Measurements from ENCODE around the gene JAK1. TPM values are rescaled to one million over a fixed set of nuclear protein-coding genes. Genes with fewer than 3 reads are reported as not detected.
A peak's percentile ranks its signal among the peaks of the same experiment; 100 is the strongest.

Gene JAK1
- total and polyA plus RNA-seq, 2 experiments from 2014 or later, result 24.9 to 41.3 TPM

DNA sequence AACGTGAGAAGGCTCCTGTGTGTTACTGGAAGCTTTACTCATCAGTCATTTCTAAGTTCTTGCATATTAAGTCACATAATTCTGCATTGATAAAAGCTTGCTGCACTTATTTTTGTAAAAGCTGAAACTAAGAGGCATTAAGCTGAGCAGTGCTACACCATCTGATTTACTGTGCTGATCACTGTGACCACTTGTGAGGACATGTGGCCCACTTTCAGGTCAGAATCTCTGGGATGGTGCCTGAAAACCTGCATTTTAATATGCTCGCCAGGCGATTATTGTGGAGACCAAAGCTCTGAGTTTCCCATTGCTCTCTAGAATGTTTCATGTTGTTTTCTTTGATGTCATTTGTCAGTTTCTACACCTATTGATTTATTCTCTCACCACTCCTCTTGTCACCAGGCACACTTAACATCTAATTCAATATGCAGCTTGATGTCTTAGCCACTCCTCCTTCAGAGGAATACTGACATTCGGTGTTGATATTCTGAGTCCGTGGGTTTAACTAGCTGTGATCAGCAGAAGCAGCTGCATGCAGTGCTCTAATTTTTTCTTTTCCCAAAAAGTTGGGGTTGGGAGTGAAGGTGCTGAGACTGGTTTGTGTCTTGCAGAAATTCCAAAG, 136.2 kb downstream of the JAK1 start:
- Histone ChIP-seq H3K9me3 (ENCODE audit: low read depth) (no peaks in the 10 kb centered on the region), H3K27me3 (no peaks in the 10 kb centered on the region), H3K36me3 (peaks cover 6% of the 10 kb centered on the region), H3K4me1 (ENCODE audit: low read depth) (peaks cover 11% of the 10 kb centered on the region), H3K4me3 (no peak overlapping the region), H3K27ac (peak overlapping the region; percentile 37)
- DNase-seq (ENCODE audit: low read depth in 1 of 2, low spot score in 1 of 2), result no peak
- TF ChIP-seq, protein P1, sequence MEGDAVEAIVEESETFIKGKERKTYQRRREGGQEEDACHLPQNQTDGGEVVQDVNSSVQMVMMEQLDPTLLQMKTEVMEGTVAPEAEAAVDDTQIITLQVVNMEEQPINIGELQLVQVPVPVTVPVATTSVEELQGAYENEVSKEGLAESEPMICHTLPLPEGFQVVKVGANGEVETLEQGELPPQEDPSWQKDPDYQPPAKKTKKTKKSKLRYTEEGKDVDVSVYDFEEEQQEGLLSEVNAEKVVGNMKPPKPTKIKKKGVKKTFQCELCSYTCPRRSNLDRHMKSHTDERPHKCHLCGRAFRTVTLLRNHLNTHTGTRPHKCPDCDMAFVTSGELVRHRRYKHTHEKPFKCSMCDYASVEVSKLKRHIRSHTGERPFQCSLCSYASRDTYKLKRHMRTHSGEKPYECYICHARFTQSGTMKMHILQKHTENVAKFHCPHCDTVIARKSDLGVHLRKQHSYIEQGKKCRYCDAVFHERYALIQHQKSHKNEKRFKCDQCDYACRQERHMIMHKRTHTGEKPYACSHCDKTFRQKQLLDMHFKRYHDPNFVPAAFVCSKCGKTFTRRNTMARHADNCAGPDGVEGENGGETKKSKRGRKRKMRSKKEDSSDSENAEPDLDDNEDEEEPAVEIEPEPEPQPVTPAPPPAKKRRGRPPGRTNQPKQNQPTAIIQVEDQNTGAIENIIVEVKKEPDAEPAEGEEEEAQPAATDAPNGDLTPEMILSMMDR (IDR thresholded peaks at IDR 0.05; ENCODE audit: low read depth, low read length), result no peak

DNA sequence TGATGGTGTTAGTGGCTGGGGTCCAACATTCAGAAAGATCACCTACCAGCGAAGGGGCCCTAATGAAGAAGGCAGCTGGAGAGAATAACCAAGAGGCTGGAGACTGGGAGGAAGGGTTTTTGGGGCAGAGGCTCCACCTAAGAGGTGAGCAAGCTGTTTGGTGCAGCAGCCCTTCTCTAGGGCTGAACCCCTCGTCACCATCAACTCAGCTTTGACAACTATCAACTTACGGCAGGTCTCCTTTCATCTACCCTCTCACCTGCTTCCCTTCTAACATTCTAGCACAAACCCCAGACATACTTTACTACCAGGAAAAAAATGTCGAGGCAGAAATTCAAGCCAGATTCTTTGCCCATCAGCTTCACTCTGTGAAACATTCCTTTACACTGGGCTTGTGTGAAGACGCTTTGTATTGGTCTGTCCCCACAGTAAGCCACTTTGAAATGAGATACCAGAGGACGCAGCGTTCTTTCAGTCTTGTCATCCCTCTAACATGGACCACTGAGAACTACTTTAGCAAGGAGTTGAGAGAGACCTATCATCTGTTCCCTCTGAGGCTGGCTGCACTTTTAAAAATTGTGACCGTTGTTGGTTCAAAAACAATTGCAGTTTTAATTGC, 136.8 kb downstream of the JAK1 start:
- TF ChIP-seq, protein P1 (IDR thresholded peaks at IDR 0.05; ENCODE audit: low read depth, low read length), result no peak
- Histone ChIP-seq H3K27me3 (no peaks in the 10 kb centered on the region), H3K4me3 (no peak overlapping the region), H3K36me3 (peaks cover 6% of the 10 kb centered on the region), H3K4me1 (ENCODE audit: low read depth) (peaks cover 11% of the 10 kb centered on the region), H3K9me3 (ENCODE audit: low read depth) (no peaks in the 10 kb centered on the region), H3K27ac (peak overlapping the region; percentile 37)
- peak in 1 of 2 donors; percentile 80 for DNase-seq (ENCODE audit: low read depth in 1 of 2, low spot score in 1 of 2)

DNA sequence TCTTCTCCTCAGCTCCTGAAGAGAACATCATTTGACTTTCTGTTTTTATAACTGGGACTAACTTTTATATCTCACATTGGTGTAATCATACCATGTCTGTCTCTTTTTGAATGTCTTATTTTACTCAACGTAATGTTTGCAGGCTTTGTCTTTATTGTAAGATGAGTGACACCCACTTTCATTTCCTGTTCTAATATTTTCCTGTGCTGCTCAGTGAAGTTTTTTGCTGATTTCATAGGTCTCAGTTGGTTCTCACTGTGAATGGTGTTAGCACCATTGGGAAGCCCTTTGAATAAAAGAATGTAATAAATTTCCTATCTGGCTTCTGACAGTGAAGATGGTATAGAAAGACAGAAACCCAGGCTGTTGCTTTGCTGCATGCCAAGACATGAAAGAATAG, 137.5 kb downstream of the JAK1 start:
- H3K27ac ChIP-seq, result no peak overlapping the region
- H3K27me3 ChIP-seq, result no peaks in the 10 kb centered on the region
- no peak overlapping the region for H3K4me3 ChIP-seq
- peaks cover 11% of the 10 kb centered on the region for H3K4me1 ChIP-seq (ENCODE audit: low read depth)
- TF ChIP-seq, protein P1 (IDR thresholded peaks at IDR 0.05; ENCODE audit: low read depth, low read length), result no peak
- no peak for DNase-seq (ENCODE audit: low read depth in 1 of 2, low spot score in 1 of 2)
- no peaks in the 10 kb centered on the region for H3K9me3 ChIP-seq (ENCODE audit: low read depth)
- H3K36me3 ChIP-seq, result peaks cover 1% of the 10 kb centered on the region

DNA sequence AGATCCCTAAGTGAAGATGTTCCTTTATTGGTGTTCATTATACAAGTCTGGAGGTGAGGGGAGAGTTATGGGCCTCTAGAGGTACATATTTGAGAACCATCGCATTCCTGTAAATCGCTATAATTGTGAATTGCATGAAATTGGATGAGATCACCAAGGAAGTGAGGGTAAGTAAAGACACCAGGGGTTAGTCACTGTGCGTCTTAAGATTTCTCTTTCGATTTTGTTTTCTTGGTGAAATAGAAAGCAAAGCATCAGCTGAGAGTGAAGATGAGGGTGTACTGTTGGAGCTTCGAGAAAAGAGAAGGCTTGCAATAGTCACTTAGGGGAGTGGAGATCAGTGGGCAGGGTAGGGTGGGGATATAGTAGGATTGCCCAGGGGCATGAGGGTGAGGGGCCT, 139.4 kb downstream of the JAK1 start:
- no peaks in the 10 kb centered on the region for H3K36me3 ChIP-seq
- DNase-seq (ENCODE audit: low read depth in 1 of 2, low spot score in 1 of 2), result no peak
- H3K4me1 ChIP-seq (ENCODE audit: low read depth), result peaks cover 11% of the 10 kb centered on the region
- H3K27ac ChIP-seq, result no peak overlapping the region
- H3K4me3 ChIP-seq, result no peak overlapping the region
- H3K9me3 ChIP-seq (ENCODE audit: low read depth), result no peaks in the 10 kb centered on the region
- TF ChIP-seq, protein P1 (IDR thresholded peaks at IDR 0.05; ENCODE audit: low read depth, low read length), result no peak
- no peaks in the 10 kb centered on the region for H3K27me3 ChIP-seq

DNA sequence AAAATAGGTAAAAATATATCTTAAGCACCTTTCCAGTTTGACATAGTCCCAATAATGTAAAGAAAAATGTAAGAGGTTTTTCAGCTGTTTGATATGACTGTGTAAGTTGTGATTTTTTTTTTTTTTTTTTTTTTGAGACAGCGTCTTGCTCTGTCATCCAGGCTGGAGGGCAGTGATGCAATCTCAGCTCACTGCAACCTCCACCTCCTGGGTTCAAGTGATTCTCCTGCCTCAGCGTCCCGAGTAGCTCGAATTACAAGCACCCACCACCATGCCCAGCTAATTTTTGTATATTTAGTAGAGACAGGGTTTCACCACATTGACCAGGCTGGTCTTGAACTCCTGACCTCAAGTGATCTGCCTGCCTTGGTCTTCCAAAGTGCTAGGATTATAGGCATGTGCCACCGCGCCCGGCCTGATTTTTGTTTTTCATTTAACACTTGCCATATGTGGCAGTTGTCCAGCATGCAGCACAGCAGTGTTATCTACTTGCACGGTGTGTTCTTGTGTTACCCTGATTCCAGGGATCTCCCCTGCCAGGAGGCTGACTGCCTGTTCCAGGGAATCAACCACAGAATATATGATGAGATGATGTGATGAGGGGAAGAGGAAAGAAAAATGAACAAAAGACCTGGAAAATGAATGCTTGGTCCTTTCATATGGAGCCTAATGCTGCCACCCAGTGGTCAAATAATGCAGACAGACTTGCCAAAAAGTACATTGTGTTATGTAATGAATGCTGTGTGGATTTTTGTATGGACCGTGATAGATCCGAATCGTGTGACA, 142.5 kb downstream of the JAK1 start:
- no peak overlapping the region for H3K27ac ChIP-seq
- TF ChIP-seq, protein P1 (IDR thresholded peaks at IDR 0.05; ENCODE audit: low read depth, low read length), result peak; percentile 67
- DNase-seq (ENCODE audit: low read depth in 1 of 2, low spot score in 1 of 2), result peak; percentile 80 to 86
- H3K27me3 ChIP-seq, result no peaks in the 10 kb centered on the region
- no peak overlapping the region for H3K4me3 ChIP-seq
- H3K9me3 ChIP-seq (ENCODE audit: low read depth), result no peaks in the 10 kb centered on the region
- H3K4me1 ChIP-seq (ENCODE audit: low read depth), result no peaks in the 10 kb centered on the region
- no peaks in the 10 kb centered on the region for H3K36me3 ChIP-seq
